Bronchial epithelial cell (primary cell): ENCODE results near the gene FCAR. TPM values are rescaled to one million over a fixed set of nuclear protein-coding genes. Genes with fewer than 3 reads are reported as not detected.
"Not testable (repeated sequence)": the region's sequence is repeated elsewhere in the genome, so short reads cannot be mapped to it uniquely, and the experiment has no call there.

Source experiments
- DNase-seq: peaks from one replicate; pipeline ENCODE4 v3.0.0-alpha.2; 2010; ENCODE audit warnings: low read depth
- FAIRE-seq: peaks from 2 replicates; lab custom pipeline; 2011; peaks lifted over from hg19 to GRCh38; lab: Jason Lieb, UNC
- H3K27me3 ChIP-seq: 2 replicates; pipeline ENCODE4 v1.5.1; 2011; ENCODE audit warnings: low read length; ENCODE audit not compliant: control insufficient read depth, insufficient read depth
- H3K36me3 ChIP-seq: 2 replicates; pipeline ENCODE4 v1.5.1; 2011; ENCODE audit warnings: low read length; ENCODE audit not compliant: control insufficient read depth, insufficient read depth
- H3K4me3 ChIP-seq: 2 replicates; pipeline ENCODE4 v1.5.1; 2011; ENCODE audit warnings: mild to moderate bottlenecking, low read depth, low read length, control low read depth
- CTCF ChIP-seq: IDR thresholded peaks from 2 replicates; pipeline ENCODE4 v1.5.1; 2011; ENCODE audit warnings: mild to moderate bottlenecking, moderate library complexity, low read length, control low read depth, inconsistent platforms; ENCODE audit not compliant: insufficient read depth, severe bottlenecking
- total RNA-seq: library from RNA; depleted of rRNA; stranded (reverse); fragments of >200 nt; gene quantifications from 2 replicates; pipeline ENCODE4 v1.2.1, GENCODE V29; 2014

Gene FCAR
- total RNA-seq, 1 donor from 2014 or later, result not detected

GRCh38 chr19:54896036-54896435 is 22.0 kb downstream of the FCAR start:
- H3K36me3 ChIP-seq, result no peaks in the 10 kb centered on the region
- DNase-seq (no peak), FAIRE-seq (no peak)
- H3K4me3 ChIP-seq, result no peak overlapping the region
- no peak for TF ChIP-seq CTCF
- H3K27me3 ChIP-seq, result no peaks in the 10 kb centered on the region

GRCh38 chr19:54898685-54899084 is 24.6 kb downstream of the FCAR start:
- FAIRE-seq, H3K4me3 ChIP-seq, H3K27me3 ChIP-seq, DNase-seq, H3K36me3 ChIP-seq: not testable (repeated sequence)

- H3K4me3 ChIP-seq, DNase-seq, H3K36me3 ChIP-seq, H3K27me3 ChIP-seq, FAIRE-seq: not testable (repeated sequence)
Observed at GRCh38 chr19:54899646-54900045, 25.6 kb downstream of the FCAR start.

- not testable (repeated sequence) for H3K4me3 ChIP-seq, DNase-seq, FAIRE-seq, H3K36me3 ChIP-seq, H3K27me3 ChIP-seq
Observed at GRCh38 chr19:54901153-54901552, 27.1 kb downstream of the FCAR start.

GRCh38 chr19:54902061-54902460 is 28.0 kb downstream of the FCAR start:
- Histone ChIP-seq H3K4me3 (no peak overlapping the region), H3K27me3 (no peaks in the 10 kb centered on the region), H3K36me3 (no peaks in the 10 kb centered on the region)
- TF ChIP-seq CTCF, result no peak
- DNase-seq (no peak), FAIRE-seq (no peak)

GRCh38 chr19:54903303-54903702 is 29.3 kb downstream of the FCAR start:
- DNase-seq, result no peak
- no peak for FAIRE-seq
- Histone ChIP-seq H3K4me3 (no peak overlapping the region), H3K27me3 (no peaks in the 10 kb centered on the region), H3K36me3 (no peaks in the 10 kb centered on the region)
- no peak for TF ChIP-seq CTCF

GRCh38 chr19:54904261-54904660 is 30.2 kb downstream of the FCAR start:
- H3K36me3 ChIP-seq, H3K4me3 ChIP-seq, H3K27me3 ChIP-seq, DNase-seq, FAIRE-seq: not testable (repeated sequence)

GRCh38 chr19:54905421-54905802 is 31.4 kb downstream of the FCAR start:
- H3K4me3 ChIP-seq, result no peak overlapping the region
- no peak for TF ChIP-seq CTCF
- no peaks in the 10 kb centered on the region for H3K27me3 ChIP-seq
- FAIRE-seq (no peak), DNase-seq (no peak)
- no peaks in the 10 kb centered on the region for H3K36me3 ChIP-seq
